GM21515 (cell line): Measurements from ENCODE around the gene ANKRD13C.

Experiments
- ATAC-seq: cut with Tn5 transposase; IDR thresholded peaks from one replicate; pipeline ENCODE4 v1.9.1; 2021; ENCODE audit not compliant: unreplicated experiment

ANKRD13C gene

DNA sequence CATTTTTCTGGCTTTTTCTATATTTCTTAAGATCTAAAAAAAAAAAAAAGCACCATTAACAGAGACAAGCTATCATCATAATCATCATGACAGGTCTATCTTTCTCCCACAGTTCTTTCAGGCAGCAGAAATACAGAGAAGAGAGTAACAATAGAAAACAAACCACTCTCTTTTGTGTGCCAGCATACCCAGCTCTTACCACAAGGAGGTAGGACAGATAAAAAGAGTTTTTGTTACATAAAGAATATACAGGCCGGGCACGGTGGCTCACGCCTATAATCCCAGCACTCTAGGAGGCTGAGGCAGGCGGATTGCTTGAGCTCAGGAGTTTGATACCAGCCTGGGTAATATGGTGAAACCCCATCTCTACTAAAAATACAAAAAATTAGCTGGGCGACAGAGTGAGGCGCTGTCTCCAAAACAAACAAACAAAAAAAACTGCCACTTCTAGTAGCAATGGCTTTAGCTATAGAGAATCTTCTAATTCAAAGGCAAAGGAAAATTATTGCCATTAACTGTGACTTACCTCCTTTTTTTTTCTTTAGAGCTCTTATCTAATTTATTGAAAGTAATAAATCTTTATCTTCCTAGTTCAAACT is 39.7 kb downstream of the ANKRD13C start:
- no peak for ATAC-seq

DNA sequence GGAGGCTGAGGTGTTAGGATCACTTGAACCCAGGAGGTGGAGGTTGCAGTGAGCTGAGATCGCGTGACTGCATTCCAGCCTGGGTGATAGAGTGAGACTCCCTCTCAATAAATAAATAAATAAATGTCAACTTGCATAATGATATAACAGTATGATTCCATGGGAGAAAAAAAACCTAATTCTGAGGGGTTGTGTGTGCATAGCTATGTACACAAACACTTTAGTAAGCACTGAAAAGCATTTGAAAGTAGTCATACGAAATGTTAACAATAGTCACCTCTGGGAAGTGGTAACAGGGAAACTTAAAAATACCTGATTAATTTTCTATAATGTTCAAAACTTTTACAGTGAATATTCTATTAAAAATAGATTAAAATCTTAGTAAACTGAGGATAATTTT is 43.2 kb downstream of the ANKRD13C start:
- ATAC-seq = no peak

- no peak for ATAC-seq
Measured at GRCh38 chr1:70299472-70299871, 55.0 kb downstream of the ANKRD13C start.

DNA sequence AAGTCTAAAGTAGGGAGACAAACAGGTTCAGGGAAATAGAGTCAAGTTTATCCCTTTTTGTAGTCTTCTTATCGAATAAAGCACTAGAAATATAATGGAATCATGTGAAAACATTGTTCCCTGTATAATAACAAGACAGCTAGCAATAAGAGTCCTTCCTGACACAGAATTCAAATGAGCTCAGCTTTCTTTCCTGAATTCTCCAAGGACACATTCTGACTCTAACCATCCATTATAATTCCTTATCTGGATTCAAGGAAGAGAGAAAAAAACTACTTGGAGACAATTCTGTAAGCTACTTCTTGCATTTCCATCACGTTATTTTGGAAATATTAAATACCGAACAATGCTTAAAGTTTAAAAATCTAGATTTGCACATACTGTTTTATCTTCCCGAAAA is 58.8 kb downstream of the ANKRD13C start:
- no peak for ATAC-seq

GRCh38 chr1:70293186-70293843 is 61.2 kb downstream of the ANKRD13C start:
- no peak for ATAC-seq

GRCh38 chr1:70290218-70290617 is 64.3 kb downstream of the ANKRD13C start:
- no peak for ATAC-seq

DNA sequence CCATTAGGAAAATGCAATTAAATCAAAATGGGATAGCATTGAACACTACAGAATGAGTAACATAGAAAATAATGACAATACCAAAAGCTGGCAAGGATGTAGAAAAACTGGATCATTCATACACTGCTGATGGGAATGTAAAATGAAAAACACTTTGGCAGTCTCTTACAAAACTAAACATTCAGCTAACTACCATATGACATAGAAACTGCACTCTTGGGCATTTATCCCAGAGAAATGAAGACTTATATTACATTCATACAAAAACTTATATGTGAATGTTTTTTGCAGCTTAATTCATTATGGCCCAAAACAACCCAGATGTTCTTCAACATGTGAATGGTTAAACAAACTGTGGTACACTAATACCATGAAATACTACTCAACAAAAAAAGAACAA is 66.4 kb downstream of the ANKRD13C start:
- ATAC-seq = no peak

GRCh38 chr1:70286453-70286852 is 68.1 kb downstream of the ANKRD13C start:
- ATAC-seq = no peak

DNA sequence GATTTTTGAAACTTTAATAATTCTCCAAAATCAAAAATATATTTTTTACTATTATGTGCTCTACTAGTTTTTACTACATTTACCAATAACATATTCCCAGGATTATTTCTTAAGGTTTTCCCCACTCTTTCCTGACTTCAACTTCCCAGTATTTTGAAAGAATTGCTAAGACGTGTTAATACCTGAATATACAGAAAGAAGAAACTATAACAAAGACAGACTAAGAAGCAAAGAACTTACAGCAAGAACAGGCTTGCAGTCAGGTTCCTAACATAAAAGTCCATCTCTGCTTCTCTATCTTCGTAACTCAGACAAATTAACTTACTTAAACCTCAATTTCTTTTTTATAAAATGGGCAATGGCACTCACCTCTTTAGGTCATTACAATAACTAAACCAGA is 70.2 kb downstream of the ANKRD13C start:
- ATAC-seq = no peak

- ATAC-seq = no peak
Measured at GRCh38 chr1:70278710-70279109, 75.8 kb downstream of the ANKRD13C start.

DNA sequence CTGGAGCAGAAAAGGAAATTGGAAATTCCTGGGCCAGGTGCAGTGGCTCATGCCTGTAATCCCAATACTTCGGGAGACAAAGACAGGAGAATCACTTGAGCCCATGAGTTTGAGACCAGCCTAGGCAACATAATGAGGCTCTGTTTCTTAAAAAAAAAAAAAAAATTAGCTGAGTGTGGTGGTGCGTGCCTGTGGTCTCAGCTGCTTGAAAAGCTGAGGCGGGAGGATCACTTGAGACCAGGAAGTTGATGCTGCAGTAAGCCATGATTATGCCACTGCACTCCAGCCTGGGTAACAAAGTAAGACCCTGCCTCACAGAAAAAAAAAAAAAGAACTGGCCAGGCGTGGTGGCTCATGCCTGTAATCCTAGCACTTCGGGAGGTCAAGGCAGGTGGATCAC is 76.6 kb downstream of the ANKRD13C start:
- no peak for ATAC-seq

DNA sequence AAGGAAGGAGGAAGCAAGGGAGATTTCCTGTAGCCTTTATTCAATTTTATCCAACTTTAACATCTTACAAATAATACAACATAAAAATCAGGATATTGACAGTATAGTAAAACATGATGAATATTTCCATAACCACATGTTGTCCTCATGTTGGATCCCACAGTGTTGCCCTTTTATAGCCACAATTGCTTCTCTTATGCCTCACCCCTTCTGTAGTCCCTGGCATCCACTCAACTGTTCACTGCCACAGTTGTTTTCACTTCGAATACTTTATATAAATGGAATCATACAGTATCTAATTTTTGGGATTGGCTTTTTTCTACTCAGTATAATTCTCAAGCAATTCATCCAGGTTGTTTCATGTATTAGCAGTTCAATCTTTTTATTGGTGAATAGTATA is 88.6 kb downstream of the ANKRD13C start:
- ATAC-seq = no peak

GRCh38 chr1:70264839-70265238 is 89.7 kb downstream of the ANKRD13C start:
- no peak for ATAC-seq

- no peak for ATAC-seq
Measured at GRCh38 chr1:70256664-70257063, 97.9 kb downstream of the ANKRD13C start.

DNA sequence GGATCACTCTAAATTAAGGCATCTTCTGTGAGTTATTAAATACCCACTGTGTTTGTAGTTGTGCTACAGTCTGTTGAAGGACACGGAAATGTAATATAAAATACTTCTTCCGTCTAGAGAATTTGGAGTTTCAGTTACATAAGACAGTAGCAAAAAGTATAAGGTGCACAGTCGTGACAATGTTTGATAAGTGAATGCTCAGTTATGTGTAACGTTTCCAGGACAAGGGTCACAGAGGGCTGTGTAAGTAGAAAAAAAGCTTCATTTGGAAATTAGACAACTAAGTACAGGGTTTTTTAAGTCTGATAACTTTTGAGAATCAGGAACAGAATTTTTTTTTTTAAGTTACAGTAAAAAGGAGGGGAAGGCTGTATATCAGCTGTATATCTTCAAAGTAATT is 105.8 kb downstream of the ANKRD13C start:
- no peak for ATAC-seq

DNA sequence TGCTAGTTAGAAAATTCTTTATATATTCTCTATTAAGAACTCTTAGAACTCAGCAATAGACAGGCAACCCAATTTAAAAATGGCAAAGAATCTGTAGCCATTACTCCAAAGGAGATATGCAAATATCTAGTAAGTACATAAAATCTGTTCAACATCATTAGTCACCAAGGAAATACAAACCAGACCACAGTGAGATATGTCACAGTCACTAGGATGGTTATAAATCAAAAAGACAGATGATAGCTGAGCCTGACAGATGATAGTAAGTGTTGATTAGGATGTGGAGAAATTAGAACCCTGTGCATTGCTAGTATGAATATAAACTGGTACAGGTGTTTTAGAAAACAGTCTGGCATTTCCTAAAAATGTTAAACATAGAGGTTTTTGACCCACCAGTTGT is 106.8 kb downstream of the ANKRD13C start:
- ATAC-seq = no peak

DNA sequence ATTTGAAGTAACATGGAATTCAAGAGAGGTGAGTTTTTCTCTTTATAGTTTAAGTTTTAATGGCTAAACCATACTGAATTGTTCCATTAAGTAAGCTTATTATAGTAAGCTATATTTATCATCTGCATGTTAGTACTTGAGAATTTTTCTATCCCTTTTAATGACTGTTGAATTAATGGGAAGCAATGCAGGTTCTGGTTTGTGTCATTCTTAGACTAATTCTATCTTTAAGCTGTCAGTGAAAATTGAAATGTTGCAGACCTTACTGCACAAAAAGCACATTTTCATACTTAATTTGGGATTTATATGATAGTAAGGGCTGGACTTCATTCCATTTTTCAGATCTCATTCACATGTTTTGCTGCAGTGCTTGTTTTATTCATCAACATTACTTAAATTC is 107.4 kb downstream of the ANKRD13C start:
- ATAC-seq = no peak

- no peak for ATAC-seq
Measured at GRCh38 chr1:70239940-70240339, 114.6 kb downstream of the ANKRD13C start.

DNA sequence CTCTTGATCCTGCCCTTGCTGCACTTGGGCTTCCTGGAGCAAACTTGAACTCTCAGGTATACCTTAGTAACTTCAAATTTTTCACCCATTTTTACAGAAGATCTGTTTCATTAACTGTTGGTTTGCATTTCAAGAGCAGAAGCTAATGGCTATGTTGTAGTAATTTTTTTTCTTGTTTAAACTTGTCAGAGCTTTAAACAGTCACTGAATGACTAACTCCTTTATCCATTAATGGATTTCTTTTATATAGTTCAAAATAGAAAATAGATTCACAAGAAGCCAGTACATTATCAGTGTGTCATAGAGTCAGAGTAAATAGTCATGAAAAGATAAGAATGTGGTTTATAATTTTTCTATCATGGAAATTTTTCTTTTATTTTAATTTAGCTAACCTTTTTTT is 119.8 kb downstream of the ANKRD13C start:
- no peak for ATAC-seq

DNA sequence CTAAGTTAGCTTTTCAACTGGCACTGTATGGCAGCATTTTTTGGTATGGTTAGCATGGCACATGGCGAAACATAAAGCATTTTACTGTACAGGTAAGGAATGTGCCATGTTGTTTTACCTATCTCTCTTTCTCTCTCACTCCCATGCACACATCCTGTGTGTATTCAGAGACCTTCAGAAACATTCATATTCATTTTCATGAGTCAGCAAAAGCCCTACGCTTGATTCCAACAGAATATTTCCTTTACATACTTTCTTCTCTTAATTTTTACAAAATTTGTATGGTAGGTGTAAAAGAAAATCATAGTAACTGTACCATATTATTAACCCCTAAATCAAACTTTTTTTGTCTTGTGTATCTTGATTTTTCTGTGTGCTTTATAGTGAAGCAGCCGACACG is 123.0 kb downstream of the ANKRD13C start:
- ATAC-seq = no peak

- ATAC-seq = no peak
Measured at GRCh38 chr1:70228670-70229069, 125.9 kb downstream of the ANKRD13C start.

- peak; percentile 51 for ATAC-seq
Measured at GRCh38 chr1:70227439-70227838, 127.1 kb downstream of the ANKRD13C start.

- ATAC-seq = no peak
Measured at GRCh38 chr1:70224954-70225353, 129.6 kb downstream of the ANKRD13C start.
